HT1080 (cell line): ENCODE data around the gene ZCCHC24. TPM values are rescaled to one million over a fixed set of nuclear protein-coding genes. Genes with fewer than 3 reads are reported as not detected.

Source experiments
- DNase-seq: peaks from one replicate; pipeline ENCODE4 v3.0.0-alpha.2; 2015; ENCODE audit warnings: low read depth
- total RNA-seq: library from RNA; depleted of rRNA; stranded (reverse); fragments of >200 nt; shearing (Covaris generic); gene quantifications from 2 replicates; pipeline ENCODE4 v1.2.3, GENCODE V29; 2014

The ZCCHC24 gene
- total RNA-seq, 1 experiment from 2014 or later = 9.4 TPM

DNA sequence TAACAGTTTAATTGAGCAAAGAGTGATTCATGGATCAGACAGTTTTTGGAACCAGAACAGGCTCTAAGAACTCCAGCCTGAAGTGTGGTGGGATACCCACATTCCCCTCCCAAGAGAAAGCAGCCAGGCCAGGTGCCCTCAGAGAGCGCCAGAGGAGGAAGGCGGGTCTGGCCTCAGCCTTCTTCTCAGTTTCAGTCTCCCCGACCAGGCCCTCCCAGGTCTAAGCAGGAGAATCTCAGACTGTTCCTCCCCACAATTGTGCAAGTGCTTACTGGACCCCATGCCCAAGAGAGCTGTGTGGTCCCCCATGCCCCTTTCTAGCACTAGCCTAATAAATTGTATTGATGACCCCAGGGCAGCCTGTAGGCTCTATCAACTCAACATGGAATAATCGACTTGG is 72.6 kb downstream of the ZCCHC24 start:
- DNase-seq = no peak

DNA sequence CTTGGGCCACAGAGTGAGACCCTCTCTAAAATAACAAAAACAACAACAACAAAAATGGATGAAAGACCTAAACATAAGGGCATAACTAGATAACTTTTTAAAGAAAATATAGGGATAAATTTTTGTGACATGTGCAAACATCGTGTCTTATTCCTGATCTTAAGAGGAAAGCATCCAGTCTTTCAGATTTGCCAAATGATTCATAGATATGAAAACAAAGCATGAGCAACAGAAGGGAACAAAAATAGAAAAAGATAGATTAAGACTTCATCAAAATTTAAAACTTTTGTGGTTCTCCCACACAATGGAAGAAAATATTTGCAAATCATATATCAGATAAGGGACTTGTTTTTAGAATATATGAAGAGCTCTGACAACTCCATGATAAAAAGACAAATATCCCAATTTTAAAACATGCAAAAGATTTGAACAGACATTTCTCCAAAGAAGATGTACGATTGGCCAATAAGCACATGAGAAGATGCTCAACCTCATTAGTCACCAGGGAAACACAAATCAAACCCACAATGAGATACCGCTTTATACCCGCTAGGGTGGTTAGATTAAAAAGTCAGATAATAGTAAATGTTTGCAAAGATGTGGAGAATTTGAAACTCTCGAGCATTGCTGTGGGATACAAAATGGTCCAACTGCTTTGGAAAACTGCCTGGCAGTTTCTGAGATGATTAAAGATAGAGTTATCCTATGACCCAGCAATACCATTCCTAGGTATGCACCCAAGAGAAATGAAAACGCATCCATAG is 77.8 kb downstream of the ZCCHC24 start:
- DNase-seq = no peak

DNA sequence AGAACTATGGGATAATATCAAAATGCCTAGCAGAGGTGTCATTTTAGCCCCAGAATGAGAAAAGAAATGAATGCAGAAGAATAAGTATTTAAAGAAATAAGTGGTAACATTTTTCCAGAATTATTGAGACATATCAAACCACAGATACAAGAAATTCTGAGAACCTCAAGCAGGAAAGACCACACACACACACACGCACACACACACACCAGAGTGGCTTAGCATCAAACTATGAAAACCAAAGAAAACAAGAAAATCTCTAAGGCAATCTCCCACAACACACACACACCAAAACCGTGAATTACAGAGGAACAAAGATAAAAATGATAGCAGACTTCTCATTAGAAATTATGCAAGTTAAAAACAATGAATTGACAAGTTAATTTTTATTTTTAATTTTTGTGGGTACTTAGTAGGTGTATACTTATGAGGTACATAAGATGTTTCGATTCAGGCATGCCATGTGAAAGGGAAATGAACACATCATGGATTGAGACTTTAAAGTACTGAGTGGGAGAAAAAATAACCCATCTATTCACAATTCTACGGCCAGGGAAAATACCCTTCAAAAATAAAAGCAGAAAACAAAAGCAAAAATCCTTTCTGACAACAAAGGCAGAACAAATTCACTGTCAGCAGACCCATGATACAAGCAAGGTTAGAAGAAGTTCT is 83.6 kb downstream of the ZCCHC24 start:
- no peak for DNase-seq

DNA sequence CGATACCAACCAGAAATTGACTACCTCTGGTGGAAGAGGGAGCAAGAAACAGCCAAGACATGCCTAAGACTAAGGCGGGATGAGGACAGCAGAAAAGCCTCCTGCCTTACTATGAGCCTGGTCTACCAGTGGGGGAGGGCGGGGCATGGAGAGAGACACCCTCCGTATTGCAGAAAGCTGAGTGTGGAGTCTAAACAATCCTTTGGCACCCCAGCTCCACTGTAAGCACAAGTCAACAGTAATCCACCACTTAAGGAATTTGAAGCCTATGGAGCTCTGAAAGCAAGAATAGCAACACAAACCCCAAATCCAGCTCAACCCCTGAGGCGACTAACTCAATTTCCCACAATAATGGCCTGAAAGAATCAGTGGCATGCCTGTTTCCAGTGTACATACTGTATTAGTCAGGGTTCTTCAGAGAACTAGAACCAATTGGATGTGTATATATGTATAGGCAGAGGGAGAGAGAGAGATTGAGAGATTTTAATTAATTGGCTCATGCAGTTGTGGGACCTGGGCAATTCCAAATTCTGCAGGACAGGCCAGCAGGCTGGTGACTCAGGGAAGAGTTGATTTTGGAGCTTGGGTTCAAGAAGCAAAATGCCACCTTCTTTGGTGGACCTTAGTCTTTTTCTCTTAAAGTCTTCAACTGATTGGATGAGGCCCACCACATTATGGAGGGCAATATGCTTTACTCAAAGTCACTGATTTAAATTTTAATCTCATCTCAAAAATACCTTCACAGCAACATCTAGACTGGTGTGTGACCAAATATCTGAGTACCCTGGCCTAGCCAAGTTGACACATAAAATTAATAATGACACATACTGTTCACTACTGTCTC is 84.7 kb downstream of the ZCCHC24 start:
- no peak for DNase-seq

DNA sequence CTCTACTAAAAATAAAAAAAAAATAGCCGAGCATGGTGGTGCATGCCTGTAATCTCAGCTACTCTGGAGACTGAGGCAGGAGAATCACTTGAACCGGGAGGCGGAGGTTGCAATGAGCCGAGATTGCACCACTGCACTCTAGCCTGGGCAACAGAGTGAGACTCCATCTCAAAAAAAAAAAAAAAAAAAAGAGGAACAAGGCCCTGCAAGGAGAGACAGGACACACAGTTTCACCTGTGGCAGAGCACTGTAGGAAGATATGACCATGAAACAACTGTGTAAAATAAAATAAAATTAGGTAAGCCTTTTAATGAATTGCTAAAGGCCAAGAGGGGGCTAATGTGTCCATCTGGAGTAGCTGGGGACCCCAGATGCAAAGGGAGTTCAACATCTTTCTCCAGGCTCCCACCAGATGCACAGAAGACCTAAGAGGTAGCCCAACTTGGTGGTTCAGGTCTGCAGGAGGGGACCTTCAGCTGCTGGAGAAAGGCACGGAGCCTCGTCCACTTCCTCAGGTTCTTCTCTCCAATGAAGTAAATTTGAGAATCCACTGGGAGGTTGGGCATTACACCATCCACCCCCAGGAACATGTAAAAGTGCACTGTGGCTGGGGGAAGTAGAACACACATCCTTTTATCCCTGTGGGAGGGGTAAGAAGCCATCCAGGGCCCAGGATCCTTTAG is 85.5 kb downstream of the ZCCHC24 start:
- DNase-seq = no peak

DNA sequence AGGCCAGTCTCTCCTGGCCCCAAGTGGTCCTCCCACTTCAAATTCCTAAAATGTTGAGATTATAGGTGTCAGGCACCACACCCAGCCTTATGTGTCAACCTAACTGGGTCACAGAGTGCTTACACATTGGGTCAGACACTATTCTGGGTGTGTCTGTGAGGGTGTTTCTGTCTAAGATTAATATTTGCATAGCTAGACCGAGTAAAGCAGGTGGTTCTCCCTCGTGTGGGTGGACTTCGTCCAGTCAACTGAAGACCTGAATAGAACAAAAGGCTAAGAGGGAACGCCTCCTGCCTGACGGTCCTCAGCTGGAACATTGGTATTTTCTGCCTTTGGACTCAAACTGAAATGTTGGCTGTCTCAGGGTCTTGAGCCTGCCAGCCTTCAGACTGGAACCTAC is 86.6 kb downstream of the ZCCHC24 start:
- no peak for DNase-seq

DNA sequence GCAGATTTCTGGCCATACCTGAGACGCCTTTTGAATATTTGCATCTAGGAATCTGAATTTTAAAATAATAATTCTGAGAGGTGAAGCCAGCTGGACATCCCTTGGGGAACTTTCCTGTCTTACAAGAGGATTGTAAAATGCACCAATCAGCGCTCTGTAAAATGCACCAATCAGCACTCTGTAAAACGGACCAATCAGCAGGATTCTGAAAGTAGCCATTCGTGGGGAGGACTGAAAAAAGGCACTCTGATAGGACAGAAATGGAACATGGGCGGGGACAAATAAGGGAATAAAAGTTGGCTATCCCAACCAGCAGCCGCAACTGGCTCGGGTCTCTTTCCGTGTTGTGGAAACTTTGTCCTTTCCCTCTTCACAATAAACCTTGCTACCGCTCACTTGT is 88.2 kb downstream of the ZCCHC24 start:
- no peak for DNase-seq

DNA sequence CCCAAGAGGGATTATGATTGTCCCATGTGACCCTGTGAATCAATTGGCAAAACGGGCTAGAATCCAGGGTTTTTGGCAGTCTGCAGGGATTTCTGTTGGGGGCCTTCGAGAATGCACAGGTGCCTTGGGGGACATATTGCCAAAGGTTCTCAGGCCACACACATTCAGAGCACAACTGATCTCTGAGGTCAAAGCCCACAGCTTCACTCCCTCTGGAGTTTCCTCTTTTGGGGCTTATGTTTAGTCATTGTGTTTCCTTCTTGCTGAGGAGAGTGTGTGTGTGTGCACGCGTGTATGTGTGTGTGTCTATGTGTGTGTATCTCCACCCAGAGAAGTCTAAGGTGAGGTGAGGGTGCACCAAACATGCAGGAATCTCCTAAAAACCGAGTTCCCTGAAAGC is 89.3 kb downstream of the ZCCHC24 start:
- DNase-seq = no peak

DNA sequence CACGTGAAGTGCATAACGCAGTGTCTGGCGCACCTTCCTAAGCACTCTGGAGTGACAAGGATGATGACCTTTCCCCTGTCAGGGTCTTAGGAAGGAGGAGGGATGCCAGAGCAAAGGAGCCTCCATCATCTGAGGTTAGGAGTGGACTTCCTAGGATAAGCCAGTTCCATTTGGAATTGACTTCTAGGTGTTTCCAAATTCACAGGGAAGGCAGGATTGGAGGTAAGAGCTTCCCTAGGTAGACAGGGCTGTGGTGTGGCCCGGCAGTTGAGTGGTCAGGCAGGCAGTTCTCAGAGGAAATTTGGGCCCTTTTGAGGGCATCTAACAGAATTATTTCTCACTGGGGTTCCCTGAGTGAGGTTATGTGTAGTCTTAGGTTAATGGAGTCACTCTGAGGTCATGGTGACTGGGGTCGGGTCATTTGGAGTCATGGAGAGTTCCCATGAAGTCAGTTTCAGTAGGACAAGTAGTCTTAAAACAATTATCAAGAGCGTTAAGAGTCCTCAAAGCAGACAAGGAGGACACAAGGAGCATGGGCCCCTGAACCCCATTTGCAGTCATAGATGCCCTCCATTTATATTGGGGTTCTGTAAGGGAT is 89.9 kb downstream of the ZCCHC24 start:
- no peak for DNase-seq

DNA sequence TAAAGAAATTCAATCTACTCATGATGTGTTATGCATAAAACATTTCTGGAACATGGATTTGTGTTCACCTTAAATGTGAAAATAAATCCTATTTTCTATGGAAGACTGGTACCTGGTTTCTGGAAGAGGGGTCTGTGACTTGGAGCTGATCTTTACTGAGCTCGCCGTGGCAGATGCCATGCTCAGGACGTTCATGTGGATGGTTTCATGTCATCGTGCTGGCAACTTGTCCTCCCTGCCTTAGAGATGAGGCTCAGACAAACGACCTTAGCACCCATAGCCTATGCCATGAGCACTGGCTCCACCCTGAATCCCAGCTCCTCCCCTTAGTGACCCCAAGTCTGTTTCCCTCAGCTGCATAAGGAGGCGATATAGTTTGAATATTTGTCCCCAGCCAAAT is 90.8 kb downstream of the ZCCHC24 start:
- DNase-seq = no peak

DNA sequence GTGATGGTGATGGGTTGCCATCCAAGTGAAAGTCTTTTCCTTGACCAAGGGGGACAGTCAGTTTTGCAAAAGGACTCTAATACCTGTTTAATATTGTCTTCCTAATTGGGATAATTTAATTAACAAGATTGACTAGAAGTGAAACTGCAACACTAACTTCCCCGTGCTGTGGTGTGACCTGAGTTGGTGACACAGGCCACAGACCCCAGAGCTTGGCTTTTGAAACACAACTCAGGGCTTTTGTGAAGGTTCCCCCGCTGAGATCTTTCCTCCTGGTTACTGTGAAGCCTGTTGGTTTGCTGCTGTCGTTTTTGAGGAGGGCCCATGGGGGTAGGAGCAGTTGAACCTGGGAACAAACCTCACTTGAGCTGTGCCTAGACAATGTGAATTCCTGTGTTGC is 91.3 kb downstream of the ZCCHC24 start:
- DNase-seq = no peak

DNA sequence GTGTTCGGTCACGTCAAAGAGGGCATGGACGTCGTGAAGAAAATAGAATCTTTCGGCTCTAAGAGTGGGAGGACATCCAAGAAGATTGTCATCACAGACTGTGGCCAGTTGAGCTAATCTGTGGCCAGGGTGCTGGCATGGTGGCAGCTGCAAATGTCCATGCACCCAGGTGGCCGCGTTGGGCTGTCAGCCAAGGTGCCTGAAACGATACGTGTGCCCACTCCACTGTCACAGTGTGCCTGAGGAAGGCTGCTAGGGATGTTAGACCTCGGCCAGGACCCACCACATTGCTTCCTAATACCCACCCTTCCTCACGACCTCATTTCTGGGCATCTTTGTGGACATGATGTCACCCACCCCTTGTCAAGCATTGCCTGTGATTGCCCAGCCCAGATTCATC is 91.7 kb downstream of the ZCCHC24 start:
- DNase-seq = no peak

DNA sequence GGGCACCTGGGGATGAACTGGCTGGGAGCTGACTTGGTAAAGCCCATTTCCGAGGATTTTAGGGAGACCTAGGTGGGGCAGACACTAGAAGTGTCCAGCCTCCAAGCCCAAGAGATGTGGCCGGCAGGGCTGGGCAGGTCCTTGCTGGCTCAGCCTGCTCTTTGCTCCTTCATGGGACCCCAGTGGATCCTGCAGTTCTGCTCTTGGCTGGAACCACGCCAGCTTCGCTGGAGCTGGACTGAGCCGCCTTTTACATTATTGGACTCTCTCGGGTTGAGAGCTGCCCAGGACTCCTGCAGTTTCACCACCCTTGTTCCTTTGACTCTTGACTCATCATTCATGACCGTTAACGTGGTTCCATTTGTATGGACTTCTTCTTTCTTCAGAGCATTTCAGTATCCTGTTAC is 92.4 kb downstream of the ZCCHC24 start:
- no peak for DNase-seq

DNA sequence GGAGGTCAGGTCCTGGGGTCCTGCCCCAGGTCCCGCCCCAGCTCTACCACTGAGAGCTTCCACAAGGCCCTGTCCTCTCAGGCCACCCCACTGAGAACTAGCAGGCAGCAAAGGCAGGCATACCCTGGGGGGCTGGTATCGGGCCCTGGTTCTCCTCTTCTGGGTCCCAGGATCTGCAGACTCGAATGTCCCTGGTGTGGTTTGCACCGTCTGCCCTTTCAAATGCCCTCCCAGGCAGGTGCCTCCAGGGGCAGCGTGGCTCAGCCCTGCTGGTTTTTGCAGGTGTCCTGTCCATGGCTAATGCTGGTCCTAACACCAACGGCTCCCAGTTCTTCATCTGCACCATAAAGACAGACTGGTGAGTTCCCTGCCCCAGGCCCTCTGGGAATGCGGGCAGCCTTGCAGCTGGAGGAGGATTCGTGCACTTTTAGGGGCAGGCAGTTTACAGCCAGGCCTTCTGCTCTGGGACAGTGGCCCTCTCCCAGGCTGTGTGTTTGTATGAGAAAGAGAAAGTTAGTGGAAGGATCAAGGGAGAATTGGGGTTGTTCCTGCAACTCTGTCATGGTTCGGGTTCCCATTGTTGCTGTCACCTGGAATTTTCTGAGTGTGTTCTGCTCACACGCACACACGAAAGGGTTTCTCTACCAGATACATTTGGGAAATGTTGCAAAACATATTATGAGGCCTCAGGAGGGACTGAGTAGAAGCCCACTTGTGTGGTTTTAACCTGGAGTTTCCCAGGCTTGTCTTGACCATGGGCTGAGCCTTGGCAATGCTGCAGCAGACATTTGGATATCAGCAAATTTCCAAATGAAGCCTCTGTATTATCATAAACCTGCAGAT is 93.2 kb downstream of the ZCCHC24 start:
- DNase-seq = no peak

DNA sequence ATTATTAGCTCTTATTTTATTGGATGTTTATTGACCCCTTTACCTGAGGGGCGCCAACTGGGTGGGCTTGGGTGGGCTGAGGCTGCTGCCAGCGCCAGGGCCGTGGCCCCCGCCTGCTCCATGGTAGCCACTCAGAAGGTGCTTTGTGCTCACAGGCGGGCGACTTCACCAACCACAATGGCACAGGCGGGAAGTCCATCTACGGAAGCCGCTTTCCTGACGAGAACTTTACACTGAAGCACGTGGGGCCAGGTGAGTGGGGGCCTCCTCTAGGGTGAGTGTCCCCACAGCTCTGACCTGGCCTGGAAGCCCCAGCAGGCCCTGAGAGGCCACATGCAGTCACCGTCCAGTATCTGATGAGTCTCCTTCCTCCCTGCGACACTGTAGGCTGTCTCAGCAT is 94.1 kb downstream of the ZCCHC24 start:
- no peak for DNase-seq

DNA sequence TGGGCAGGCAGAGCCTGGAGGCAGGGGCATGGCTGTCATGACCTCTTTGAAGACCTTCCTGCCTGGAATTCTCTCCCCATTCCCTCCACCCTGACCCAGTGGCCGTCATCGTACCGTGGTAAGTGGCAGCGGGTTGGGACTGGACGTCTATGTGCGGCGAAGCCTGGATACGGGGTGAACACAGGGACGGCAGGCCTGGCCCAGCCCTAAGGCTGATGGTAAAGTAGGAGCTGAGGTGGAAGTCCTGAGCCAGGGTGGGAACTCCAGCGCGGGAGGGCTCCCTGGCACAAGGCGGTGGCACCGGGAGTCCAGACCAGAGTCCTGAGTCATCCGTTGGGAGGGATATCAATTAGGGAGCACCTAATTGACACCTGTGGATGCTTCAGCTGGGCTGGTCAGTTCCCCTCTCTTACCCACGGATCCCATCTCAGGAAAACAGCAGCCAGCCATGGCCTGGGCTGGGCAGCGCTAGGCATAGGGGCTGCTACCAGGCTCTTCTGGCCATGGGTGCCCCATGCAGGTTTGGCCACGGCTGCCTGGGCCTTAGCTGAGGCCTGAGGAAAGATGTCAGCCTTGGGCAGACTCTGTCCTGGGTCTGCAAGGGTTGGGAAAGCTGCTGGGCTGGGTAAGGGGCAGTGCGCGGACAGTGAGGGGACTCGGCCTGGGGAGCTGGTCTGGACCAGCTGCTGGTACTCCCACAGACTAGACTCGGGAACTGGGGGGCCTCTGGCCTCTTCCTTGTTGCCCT is 94.8 kb downstream of the ZCCHC24 start:
- no peak for DNase-seq

DNA sequence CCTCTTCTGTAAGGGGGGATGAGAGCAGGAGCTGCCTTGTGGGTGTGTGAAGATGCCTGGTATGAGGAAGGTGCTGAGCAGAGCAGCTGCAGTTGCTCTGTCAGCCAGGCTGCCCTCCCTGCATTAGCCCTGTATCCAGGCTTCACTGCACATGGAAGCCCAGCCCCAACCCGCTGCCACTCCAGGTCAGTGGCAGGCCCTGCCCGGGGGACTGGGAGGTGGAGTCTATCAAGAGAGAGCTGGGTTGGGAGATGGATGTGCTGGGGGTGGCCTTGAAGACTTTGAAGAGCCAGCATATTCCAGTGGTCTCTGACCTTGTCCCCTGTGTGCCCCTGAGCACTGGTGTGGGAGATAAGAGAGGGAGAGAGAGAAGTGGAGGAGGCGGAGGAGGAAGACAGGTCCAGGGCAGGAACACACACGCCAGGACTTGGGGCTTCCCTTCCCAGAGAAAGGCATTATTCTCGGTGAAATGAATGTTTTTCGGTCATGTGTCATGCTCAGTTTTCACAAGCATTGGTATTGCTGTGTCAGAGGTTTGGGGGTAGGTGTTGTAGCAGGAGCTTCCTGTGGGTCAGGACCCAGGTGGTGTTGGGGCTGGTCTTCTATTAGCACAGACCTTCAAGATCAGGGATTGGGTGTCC is 95.5 kb downstream of the ZCCHC24 start:
- no peak for DNase-seq

DNA sequence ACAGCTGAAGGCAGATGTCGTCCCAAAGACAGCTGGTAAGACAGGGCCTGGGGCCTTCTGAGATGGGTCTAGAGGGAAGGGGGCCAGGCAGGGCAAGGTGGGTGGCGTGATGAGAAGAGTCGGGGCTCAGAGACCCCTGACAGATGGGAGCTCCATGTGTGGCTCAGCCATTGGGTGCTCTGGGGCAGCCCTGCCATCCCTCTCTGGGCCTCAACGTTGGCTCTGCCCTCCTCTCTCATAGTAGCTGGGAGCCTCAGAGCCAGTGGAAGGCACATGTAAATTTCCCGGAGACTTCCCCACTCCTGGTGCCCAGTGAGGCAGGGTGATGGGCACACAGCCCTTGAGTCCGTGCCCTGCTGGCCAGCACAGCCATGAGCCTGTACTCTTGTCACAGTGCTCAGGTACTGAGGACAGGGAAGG is 96.3 kb downstream of the ZCCHC24 start:
- no peak for DNase-seq

DNA sequence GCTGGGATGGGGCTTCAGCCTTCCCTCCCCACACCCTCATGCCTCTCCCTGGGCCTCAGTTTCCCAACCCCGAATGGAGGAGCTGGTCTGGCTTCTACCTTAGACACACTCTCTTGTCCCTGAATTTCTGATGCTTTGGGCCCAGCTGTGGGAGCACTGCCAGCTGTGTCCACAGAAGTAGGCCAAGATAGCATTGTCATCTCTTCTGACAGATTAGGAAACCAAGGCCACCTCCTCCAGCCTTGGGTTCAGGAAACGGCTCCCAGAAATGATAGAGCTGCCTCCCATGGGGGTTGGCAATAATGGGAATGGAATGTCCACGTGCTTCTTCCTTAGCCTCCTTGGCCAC is 96.8 kb downstream of the ZCCHC24 start:
- no peak for DNase-seq
